Measurements from ENCODE around the gene POGK.
A peak's percentile ranks its signal among the peaks of the same experiment; 100 is the strongest.

Gene POGK, protein sequence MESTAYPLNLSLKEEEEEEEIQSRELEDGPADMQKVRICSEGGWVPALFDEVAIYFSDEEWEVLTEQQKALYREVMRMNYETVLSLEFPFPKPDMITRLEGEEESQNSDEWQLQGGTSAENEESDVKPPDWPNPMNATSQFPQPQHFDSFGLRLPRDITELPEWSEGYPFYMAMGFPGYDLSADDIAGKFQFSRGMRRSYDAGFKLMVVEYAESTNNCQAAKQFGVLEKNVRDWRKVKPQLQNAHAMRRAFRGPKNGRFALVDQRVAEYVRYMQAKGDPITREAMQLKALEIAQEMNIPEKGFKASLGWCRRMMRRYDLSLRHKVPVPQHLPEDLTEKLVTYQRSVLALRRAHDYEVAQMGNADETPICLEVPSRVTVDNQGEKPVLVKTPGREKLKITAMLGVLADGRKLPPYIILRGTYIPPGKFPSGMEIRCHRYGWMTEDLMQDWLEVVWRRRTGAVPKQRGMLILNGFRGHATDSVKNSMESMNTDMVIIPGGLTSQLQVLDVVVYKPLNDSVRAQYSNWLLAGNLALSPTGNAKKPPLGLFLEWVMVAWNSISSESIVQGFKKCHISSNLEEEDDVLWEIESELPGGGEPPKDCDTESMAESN

DNA sequence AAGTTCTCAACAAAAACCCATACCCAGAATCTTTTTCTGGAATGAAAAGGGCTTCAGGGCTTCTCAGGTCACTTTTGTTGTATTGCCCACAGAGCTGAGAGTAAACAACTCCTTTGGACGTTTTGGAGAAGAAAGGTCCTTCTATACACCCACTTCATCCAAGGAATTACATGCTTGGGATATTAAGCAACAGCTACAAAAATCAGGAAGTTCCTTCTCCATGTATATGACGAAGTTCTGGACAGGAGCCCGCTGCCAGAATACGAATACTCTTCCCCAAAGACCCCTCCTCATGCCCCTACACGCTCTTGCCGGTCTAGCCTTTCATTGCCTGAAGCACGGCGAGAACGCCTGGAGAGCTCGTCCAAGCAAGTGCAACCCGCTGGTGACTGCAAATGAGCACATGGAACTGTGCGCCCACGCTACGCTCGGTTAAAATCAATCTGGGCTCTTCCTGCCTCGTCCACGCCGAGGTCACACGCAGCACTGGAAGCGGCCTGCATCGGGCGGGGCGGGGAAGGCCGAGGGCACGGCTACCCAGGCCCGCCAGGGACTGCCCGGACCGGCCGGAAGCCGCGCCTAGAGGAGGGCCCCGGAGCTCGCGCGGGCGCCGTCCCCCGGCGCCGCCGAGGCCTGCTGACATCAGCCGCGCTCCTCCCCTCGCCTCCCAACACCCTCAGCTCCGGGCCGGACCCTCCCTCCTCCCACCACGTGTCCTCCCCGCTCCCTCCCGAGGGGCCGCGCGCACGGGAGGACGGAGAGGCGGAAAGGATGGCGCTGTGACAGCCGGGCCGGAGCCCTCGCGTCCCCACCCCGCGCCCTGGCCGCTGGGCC lies at the start of gene POGK:
Gene POGK (plus strand): TSS at position 710 of the 834 bp plus-strand sequence. CDS start 1,482 bp downstream, outside the sequence.
- Histone ChIP-seq H3K4me3 (peak within 1 kb of the TSS; percentile 92), H3K27ac (peak within 1 kb of the TSS; percentile 64; the same call in 1 of the 2 replicates), H3K9ac (ENCODE audit: insufficient read length) (peak within 1 kb of the TSS; percentile 94), H3K36me3 (ENCODE audit: insufficient read depth, low read length) (peaks cover 35% of the 10 kb centered on the region), H3K9me3 (ENCODE audit: low read depth, low read length) (no peaks in the 10 kb centered on the region)
- TF ChIP-seq EZH2 (IDR thresholded peaks at IDR 0.05) (no peak), FOXP2 (optimal IDR thresholded peaks at IDR 0.05; ENCODE audit: control extremely low read depth, extremely low read length, insufficient read depth) (no peak), POLR2AphosphoS5 (IDR thresholded peaks at IDR 0.05; ENCODE audit: borderline replicate concordance, low read depth, low read length) (peak; percentile 87)
- no peak for DNase-seq (ENCODE audit: low read depth, low spot score)

DNA sequence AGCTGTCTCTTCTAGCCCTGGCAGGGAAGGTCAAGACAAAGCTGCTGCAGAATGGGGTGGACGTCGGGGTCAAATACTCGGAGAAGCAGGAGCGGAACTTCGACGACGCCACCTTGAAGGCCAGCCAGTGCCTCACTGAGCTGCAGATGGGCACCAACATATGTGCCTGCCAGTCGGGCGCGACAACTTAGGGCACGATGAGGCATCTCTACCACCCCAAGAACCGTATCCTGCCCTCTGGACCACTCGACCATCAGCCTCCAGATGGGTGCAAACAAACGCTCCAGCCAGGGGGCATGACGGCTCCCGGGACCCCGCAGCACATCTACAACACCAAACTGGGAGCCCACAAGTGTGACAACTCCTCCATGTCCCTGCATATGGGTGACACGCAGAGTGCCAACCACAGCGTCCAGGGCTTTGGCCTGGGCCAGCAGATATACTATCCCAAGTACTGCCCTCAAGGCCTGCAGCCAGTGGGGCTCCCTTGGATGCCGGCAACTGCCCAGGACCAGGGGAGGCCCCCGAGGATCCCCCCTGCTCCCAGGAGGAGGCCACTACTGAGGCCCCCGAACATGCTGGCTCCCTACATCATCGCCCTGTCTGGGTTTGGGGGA lies 42.5 kb upstream of the POGK start:
- Histone ChIP-seq H3K4me3 (no peak overlapping the region), H3K36me3 (ENCODE audit: insufficient read depth, low read length) (no peaks in the 10 kb centered on the region), H3K27ac (no peak overlapping the region), H3K9me3 (ENCODE audit: low read depth, low read length) (no peaks in the 10 kb centered on the region), H3K9ac (ENCODE audit: insufficient read length) (no peak overlapping the region)
- no peak for DNase-seq (ENCODE audit: low read depth, low spot score)
- TF ChIP-seq POLR2AphosphoS5 (IDR thresholded peaks at IDR 0.05; ENCODE audit: borderline replicate concordance, low read depth, low read length) (no peak), EZH2 (IDR thresholded peaks at IDR 0.05) (no peak), FOXP2 (optimal IDR thresholded peaks at IDR 0.05; ENCODE audit: control extremely low read depth, extremely low read length, insufficient read depth) (no peak)

DNA sequence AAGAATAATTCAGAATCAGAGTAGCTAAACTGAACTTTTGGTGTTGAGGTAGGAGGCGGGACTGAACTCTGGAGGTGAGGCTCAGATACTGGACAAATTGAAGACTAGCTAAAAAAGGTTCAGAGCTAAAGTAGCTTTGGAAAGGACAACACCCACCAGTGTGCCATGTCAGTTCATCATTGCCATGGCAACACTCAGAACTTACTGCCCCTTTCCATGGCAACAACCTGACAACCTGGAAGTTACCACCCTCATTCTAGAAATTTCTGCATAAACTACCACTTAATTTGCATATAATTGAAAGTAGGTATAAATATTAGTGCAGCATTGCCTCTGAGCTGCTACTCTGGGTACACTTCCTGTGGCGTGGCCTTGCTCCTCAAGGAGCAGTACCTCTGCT lies 30.3 kb upstream of the POGK start:
- DNase-seq (ENCODE audit: low read depth, low spot score), result no peak
- H3K4me3 ChIP-seq, result no peak overlapping the region
- no peaks in the 10 kb centered on the region for H3K36me3 ChIP-seq (ENCODE audit: insufficient read depth, low read length)
- TF ChIP-seq POLR2AphosphoS5 (IDR thresholded peaks at IDR 0.05; ENCODE audit: borderline replicate concordance, low read depth, low read length), result no peak
- no peak for TF ChIP-seq EZH2 (IDR thresholded peaks at IDR 0.05)
- TF ChIP-seq FOXP2 (optimal IDR thresholded peaks at IDR 0.05; ENCODE audit: control extremely low read depth, extremely low read length, insufficient read depth), result no peak
- no peaks in the 10 kb centered on the region for H3K9me3 ChIP-seq (ENCODE audit: low read depth, low read length)
- no peak overlapping the region for H3K9ac ChIP-seq (ENCODE audit: insufficient read length)
- no peak overlapping the region for H3K27ac ChIP-seq

DNA sequence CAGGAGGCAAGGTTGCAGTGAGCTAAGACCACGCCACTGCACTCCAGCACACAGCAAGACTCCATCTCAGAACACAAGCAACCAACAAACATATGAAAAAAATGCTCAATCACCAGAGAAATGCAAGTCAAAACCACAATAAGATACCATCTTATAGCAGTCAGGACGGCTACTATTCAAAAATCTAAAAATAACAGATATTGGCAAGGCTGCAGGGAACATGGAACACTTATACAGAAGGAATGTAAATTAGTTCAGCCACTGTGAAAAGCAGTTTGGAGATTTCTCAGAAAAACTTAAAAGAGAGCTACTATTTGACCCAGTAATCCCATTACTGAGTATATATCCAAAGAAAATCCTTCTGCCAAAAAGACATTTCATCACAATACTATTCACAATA lies 27.6 kb upstream of the POGK start:
- H3K27ac ChIP-seq, result no peak overlapping the region
- TF ChIP-seq FOXP2 (optimal IDR thresholded peaks at IDR 0.05; ENCODE audit: control extremely low read depth, extremely low read length, insufficient read depth) (no peak), POLR2AphosphoS5 (IDR thresholded peaks at IDR 0.05; ENCODE audit: borderline replicate concordance, low read depth, low read length) (no peak), EZH2 (IDR thresholded peaks at IDR 0.05) (no peak)
- no peak overlapping the region for H3K4me3 ChIP-seq
- no peaks in the 10 kb centered on the region for H3K9me3 ChIP-seq (ENCODE audit: low read depth, low read length)
- H3K9ac ChIP-seq (ENCODE audit: insufficient read length), result no peak overlapping the region
- no peaks in the 10 kb centered on the region for H3K36me3 ChIP-seq (ENCODE audit: insufficient read depth, low read length)
- no peak for DNase-seq (ENCODE audit: low read depth, low spot score)

DNA sequence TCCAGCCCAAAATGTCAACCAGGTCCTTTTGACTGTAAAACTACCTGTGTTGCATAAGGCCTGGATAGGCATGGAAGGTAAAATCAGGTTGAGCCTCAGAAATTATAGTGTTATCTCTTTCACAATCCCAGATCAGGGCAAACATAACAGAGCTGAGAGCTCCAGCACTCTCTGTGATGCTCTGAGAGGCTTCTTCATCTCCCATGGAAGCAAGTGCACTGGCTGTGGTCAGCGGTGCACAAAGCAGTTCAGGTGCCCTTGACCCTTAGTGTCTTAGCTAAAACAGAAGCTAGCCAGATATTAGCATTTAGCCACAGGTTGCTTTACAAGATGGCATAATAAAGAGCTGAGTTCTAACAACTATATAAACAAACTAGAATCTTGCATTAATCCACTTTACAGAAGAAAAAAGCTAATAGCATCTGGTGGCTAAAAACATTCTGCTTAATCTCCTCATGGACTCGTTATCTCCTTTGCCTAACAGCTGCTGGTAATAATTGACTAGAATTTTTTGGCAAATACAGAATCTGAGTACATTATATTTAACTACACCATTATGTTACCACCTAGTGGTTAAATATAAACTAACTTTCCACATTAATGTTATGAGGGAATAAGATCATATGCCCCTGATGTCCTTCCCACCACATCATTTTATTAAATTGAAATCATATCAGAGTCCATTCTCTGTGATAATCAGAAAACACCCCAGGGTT lies 25.6 kb upstream of the POGK start:
- no peaks in the 10 kb centered on the region for H3K36me3 ChIP-seq (ENCODE audit: insufficient read depth, low read length)
- TF ChIP-seq FOXP2 (optimal IDR thresholded peaks at IDR 0.05; ENCODE audit: control extremely low read depth, extremely low read length, insufficient read depth) (no peak), EZH2 (IDR thresholded peaks at IDR 0.05) (no peak), POLR2AphosphoS5 (IDR thresholded peaks at IDR 0.05; ENCODE audit: borderline replicate concordance, low read depth, low read length) (no peak)
- no peaks in the 10 kb centered on the region for H3K9me3 ChIP-seq (ENCODE audit: low read depth, low read length)
- no peak overlapping the region for H3K27ac ChIP-seq
- H3K9ac ChIP-seq (ENCODE audit: insufficient read length), result no peak overlapping the region
- no peak overlapping the region for H3K4me3 ChIP-seq
- DNase-seq (ENCODE audit: low read depth, low spot score), result no peak

DNA sequence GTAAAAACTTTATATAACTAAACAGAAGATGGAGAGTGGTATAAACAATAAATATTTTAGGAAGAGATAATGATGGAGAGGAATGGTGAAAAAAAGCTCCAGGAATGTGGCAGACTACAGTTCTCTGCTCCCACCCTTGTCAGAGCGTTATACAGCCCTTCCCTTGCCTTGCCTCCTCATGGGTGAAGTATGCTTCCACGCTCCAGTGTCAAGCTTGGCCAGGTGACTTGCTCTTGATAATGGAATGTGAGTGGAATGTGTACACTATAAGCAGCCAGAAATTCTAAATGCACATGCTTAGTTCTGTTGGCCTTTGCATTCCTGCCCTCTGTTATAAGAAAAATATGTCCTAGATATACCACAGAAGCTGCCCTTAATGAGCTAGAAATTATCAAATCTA lies 24.7 kb upstream of the POGK start:
- no peak for DNase-seq (ENCODE audit: low read depth, low spot score)

DNA sequence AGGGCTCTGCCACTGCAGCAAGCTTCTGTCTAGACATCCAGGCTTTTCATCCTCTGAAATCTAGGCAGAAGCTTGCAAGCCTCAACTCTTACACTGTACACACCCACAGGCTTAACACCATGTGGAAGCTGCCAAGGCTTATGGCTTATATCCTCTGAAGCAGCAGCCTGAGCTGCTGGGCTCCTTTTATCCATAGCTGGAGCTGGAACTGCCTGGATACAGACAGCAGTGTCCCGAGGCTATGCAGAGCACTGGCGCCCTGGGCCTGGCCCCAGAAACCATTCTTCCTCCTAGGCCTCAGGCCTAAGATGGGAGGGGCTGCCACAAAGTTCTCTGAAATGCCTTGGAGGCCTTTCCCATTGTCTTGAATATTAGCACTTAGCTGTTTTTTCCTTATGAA lies 19.3 kb upstream of the POGK start:
- Histone ChIP-seq H3K9ac (ENCODE audit: insufficient read length) (no peak overlapping the region), H3K4me3 (no peak overlapping the region), H3K9me3 (ENCODE audit: low read depth, low read length) (no peaks in the 10 kb centered on the region), H3K36me3 (ENCODE audit: insufficient read depth, low read length) (no peaks in the 10 kb centered on the region), H3K27ac (no peak overlapping the region)
- DNase-seq (ENCODE audit: low read depth, low spot score), result no peak
- no peak for TF ChIP-seq POLR2AphosphoS5 (IDR thresholded peaks at IDR 0.05; ENCODE audit: borderline replicate concordance, low read depth, low read length)
- no peak for TF ChIP-seq FOXP2 (optimal IDR thresholded peaks at IDR 0.05; ENCODE audit: control extremely low read depth, extremely low read length, insufficient read depth)
- no peak for TF ChIP-seq EZH2 (IDR thresholded peaks at IDR 0.05)

More for the DNA sequence above, 24.7 kb upstream of the POGK start:
- no peak overlapping the region for H3K4me3 ChIP-seq
- H3K9me3 ChIP-seq (ENCODE audit: low read depth, low read length), result no peaks in the 10 kb centered on the region
- H3K9ac ChIP-seq (ENCODE audit: insufficient read length), result no peak overlapping the region
- TF ChIP-seq POLR2AphosphoS5 (IDR thresholded peaks at IDR 0.05; ENCODE audit: borderline replicate concordance, low read depth, low read length), result no peak
- TF ChIP-seq EZH2 (IDR thresholded peaks at IDR 0.05), result no peak
- TF ChIP-seq FOXP2 (optimal IDR thresholded peaks at IDR 0.05; ENCODE audit: control extremely low read depth, extremely low read length, insufficient read depth), result no peak
- no peak overlapping the region for H3K27ac ChIP-seq
- H3K36me3 ChIP-seq (ENCODE audit: insufficient read depth, low read length), result no peaks in the 10 kb centered on the region

Measured in SK-N-MC (cell line).